Heart left ventricle (tissue), 16 donors: ENCODE results near the gene TNP1. TPM values are rescaled to one million over a fixed set of nuclear protein-coding genes. Genes with fewer than 3 reads are reported as not detected.

ENCODE experiments used
- ATAC-seq, 4 donors: fragments of 200-7000 bp; cut with Tn5 transposase; one replicate each; pipeline ENCODE4 v1.9.1; 2020 to 2022; ENCODE audit warnings: moderate library complexity in 4 of 4, mild to moderate bottlenecking in 3 of 4, moderate number of reproducible peaks in 1 of 4
- DNase-seq, 5 donors: peaks; one replicate each; pipeline ENCODE4 v3.0.0-alpha.2; 2020
- H3K27ac ChIP-seq, 12 donors: fragments of 200-600 bp; sonication (generic) in 4 of 12; one replicate each; pipeline versions ENCODE4 v1.5.0 to v1.8.0; 2016 to 2022; ENCODE audit warnings: mild to moderate bottlenecking in 2 of 12
- H3K27me3 ChIP-seq, 9 donors: fragments of 200-600 bp; sonication (generic) in 2 of 9; one replicate each; pipeline versions ENCODE4 v1.5.1 to v1.8.0; 2016 to 2022; ENCODE audit warnings: mild to moderate bottlenecking in 3 of 9
- H3K36me3 ChIP-seq, 9 donors: fragments of 200-600 bp; sonication (generic) in 2 of 9; one replicate each; pipeline versions ENCODE4 v1.5.0 to v1.8.0; 2018 to 2022; ENCODE audit warnings: mild to moderate bottlenecking in 2 of 9
- H3K4me1 ChIP-seq, 12 donors: fragments of 200-600 bp; sonication (generic) in 4 of 12; one replicate each; pipeline versions ENCODE4 v1.5.0 to v1.8.0; 2016 to 2022; ENCODE audit warnings: mild to moderate bottlenecking in 3 of 12
- H3K4me3 ChIP-seq, 12 donors: fragments of 200-600 bp; sonication (generic) in 4 of 12; one replicate each; pipeline versions ENCODE4 v1.5.0 to v1.8.0; 2017 to 2022; ENCODE audit warnings: mild to moderate bottlenecking in 9 of 12, moderate library complexity in 4 of 12
- H3K9me3 ChIP-seq, 12 donors: fragments of 200-600 bp; sonication (generic) in 4 of 12; one replicate each; pipeline versions ENCODE4 v1.5.0 to v1.8.0; 2016 to 2022; ENCODE audit warnings: mild to moderate bottlenecking in 1 of 12
- CTCF ChIP-seq, 12 donors: fragments of 200-600 bp; sonication (generic) in 4 of 12; IDR thresholded peaks; one replicate each; pipeline versions ENCODE4 v1.5.0 to v1.8.0; 2018 to 2022; ENCODE audit warnings: antibody characterized with exemption in 12 of 12, mild to moderate bottlenecking in 5 of 12
- POLR2A ChIP-seq, 2 donors: fragments of 450-650 bp; IDR thresholded peaks; one replicate each; pipeline ENCODE4 v1.6.1; 2017; ENCODE audit warnings: antibody characterized with exemption in 2 of 2, mild to moderate bottlenecking in 2 of 2, moderate library complexity in 2 of 2
- WGBS, 4 donors: extraction: QIAGEN DNeasy Blood & Tissue Kit in 2 of 4; methylation state at CpG; one replicate each; pipeline versions ENCODE4 v1.1.5 to v1.1.7; 2013 to 2018; 5-methylcytosine and 5-hydroxymethylcytosine counted together
- intact Hi-C, 10 donors: fragments of 100-400 bp; cut with DNase I; formaldehyde crosslinking; loops; one replicate each; pipeline versions ENCODE4 v1.11.1 to v1.14.2; 2022
- polyA plus RNA-seq, 2 donors: library from polyadenylated mRNA; stranded (reverse); fragments of 200-250 nt; gene quantifications; one replicate each; pipeline ENCODE4 v1.2.3, GENCODE V29; 2013
- total RNA-seq, 9 donors: library from RNA; depleted of rRNA in 2 of 9; stranded (reverse); fragments of >200 nt in 2 of 9; fragmentation: NEBNext Ultra II Directional in 3 of 9; extraction: Animal tissue kit (Norgen Biotek cat#: 25700) in 3 of 9; gene quantifications; one replicate each; pipeline versions ENCODE4 v1.1.0 to v1.2.4, GENCODE V29; 2016 to 2023
- donor health status: ischemic (EF 13 %, LVEDD 7.1; RV severe dilation, severe dysfunction).
- donor health status: healthy with polysubstance abuse.
- donor health status: DM: no; HTN: yes; CAD: no.
- donor health status: DM: no; HTN: no; CAD: no.
- donor health status: ischemic (EF 25% LVEDD 6.9; RV normal size, moderate dysfunction).
- donor health status: ischemic (EF 25% LVEDD 5.7; RV mildly dilated, moderate dysfunction).
- donor health status: healthy.
- donor health status: DM: yes; HTN: yes; CAD: no.
- donor health status: ischemic (EF 35%, LVEDD 5.7; RV mildly dilated, moderate dysfunction).
- donor health status: nonischemic (EF 11% LVEDD 7.7; RV severe dilation, severe dysfunction).
- donor health status: DM: yes; HTN: yes; CAD: no.
- donor health status: PGD.
- donor health status: ischemic (EF 29% LVEDD 5.4; RV normal size, mild dysfunction).
- donor health status: nonischemic (EF 23%, LVEDD 6.1; RV moderate dilation, normal function).

TNP1 gene
- total and polyA plus RNA-seq, 11 donors = not detected

GRCh38 chr2:216877085-216877484, 17.2 kb upstream of the TNP1 start:
- no peak overlapping the region for H3K27ac ChIP-seq
- intact Hi-C loops = no loop called here
- 90 to 98% (median 95%) methylated on average over 3 of the region's 3 CpGs for WGBS, 4 donors

GRCh38 chr2:216875862-216876261, 16.0 kb upstream of the TNP1 start:
- no peaks in the 10 kb centered on the region for H3K9me3 ChIP-seq
- ATAC-seq = no peak
- H3K4me1 ChIP-seq = peaks cover 0 to 5% (median 0%) of the 10 kb centered on the region in 12 donors
- H3K27ac ChIP-seq = no peak overlapping the region
- intact Hi-C loops = no loop called here
- DNase-seq = no peak
- no peaks in the 10 kb centered on the region for H3K27me3 ChIP-seq
- H3K4me3 ChIP-seq = no peak overlapping the region
- no peaks in the 10 kb centered on the region for H3K36me3 ChIP-seq
- WGBS, 4 donors = 90 to 98% (median 96%) methylated on average over 2 of the region's 2 CpGs
- TF ChIP-seq POLR2A (IDR thresholded peaks at IDR 0.05) = no peak
- no peak for TF ChIP-seq CTCF (IDR thresholded peaks at IDR 0.05)

More at GRCh38 chr2:216877085-216877484, 17.2 kb upstream of the TNP1 start:
- TF ChIP-seq CTCF (IDR thresholded peaks at IDR 0.05) (no peak), POLR2A (IDR thresholded peaks at IDR 0.05) (no peak)
- Histone ChIP-seq H3K4me3 (no peak overlapping the region), H3K36me3 (no peaks in the 10 kb centered on the region), H3K9me3 (no peaks in the 10 kb centered on the region), H3K27me3 (no peaks in the 10 kb centered on the region), H3K4me1 (peaks cover 0 to 10% (median 0%) of the 10 kb centered on the region in 12 donors)
- no peak for DNase-seq
- ATAC-seq = no peak

- H3K36me3 ChIP-seq = no peaks in the 10 kb centered on the region
- no peak overlapping the region for H3K27ac ChIP-seq
- TF ChIP-seq POLR2A (IDR thresholded peaks at IDR 0.05) = no peak
- no peak for TF ChIP-seq CTCF (IDR thresholded peaks at IDR 0.05)
- WGBS, 4 donors = 88 to 92% (median 90%) methylated on average over 1 of the region's 1 CpG
- ATAC-seq (no peak), DNase-seq (no peak)
- H3K9me3 ChIP-seq = no peaks in the 10 kb centered on the region
- no peaks in the 10 kb centered on the region for H3K4me1 ChIP-seq
- no peaks in the 10 kb centered on the region for H3K27me3 ChIP-seq
- intact Hi-C loops = no loop called here
- H3K4me3 ChIP-seq = no peak overlapping the region
Observed at GRCh38 chr2:216873573-216873972, 13.7 kb upstream of the TNP1 start.

GRCh38 chr2:216872624-216873023, 12.8 kb upstream of the TNP1 start:
- H3K4me3 ChIP-seq = no peak overlapping the region
- 94 to 97% (median 95%) methylated on average over 3 of the region's 3 CpGs for WGBS, 4 donors
- H3K36me3 ChIP-seq = no peaks in the 10 kb centered on the region
- DNase-seq (no peak), ATAC-seq (no peak)
- no peaks in the 10 kb centered on the region for H3K9me3 ChIP-seq
- H3K27ac ChIP-seq = no peak overlapping the region
- intact Hi-C loops = no loop called here
- no peak for TF ChIP-seq CTCF (IDR thresholded peaks at IDR 0.05)
- TF ChIP-seq POLR2A (IDR thresholded peaks at IDR 0.05) = no peak
- no peaks in the 10 kb centered on the region for H3K27me3 ChIP-seq
- H3K4me1 ChIP-seq = no peaks in the 10 kb centered on the region
